OCI-LY1 (cell line): ENCODE data around the gene TCEAL7.
"Not testable (repeated sequence)": the region's sequence is repeated elsewhere in the genome, so short reads cannot be mapped to it uniquely, and the experiment has no call there.

Experiments
- H2AFZ ChIP-seq: fragments of 200-600 bp; sonication (generic), shearing (Covaris generic); 2 replicates; pipeline ENCODE4 v1.6.0; 2014; ENCODE audit warnings: antibody characterized with exemption, mild to moderate bottlenecking, low read length
- H3F3A ChIP-seq: fragments of 200-600 bp; sonication (generic), shearing (Covaris generic); 2 replicates; pipeline ENCODE4 v1.6.0; 2014; ENCODE audit warnings: mild to moderate bottlenecking, antibody characterized with exemption, low read length, moderate library complexity; ENCODE audit not compliant: insufficient read depth
- H3K27ac ChIP-seq: fragments of 200-600 bp; sonication (generic); 2 replicates; pipeline ENCODE4 v1.5.1; 2014; ENCODE audit warnings: low read length, mixed run types, mild to moderate bottlenecking, low read depth; ENCODE audit not compliant: poor library complexity, severe bottlenecking
- H3K27me3 ChIP-seq: fragments of 200-600 bp; sonication (generic); 2 replicates; pipeline ENCODE4 v1.6.0; 2014; ENCODE audit warnings: antibody characterized with exemption, mild to moderate bottlenecking, low read length, moderate library complexity; ENCODE audit not compliant: insufficient read depth
- H3K36me3 ChIP-seq: fragments of 200-600 bp; sonication (generic); 2 replicates; pipeline ENCODE4 v1.6.1; 2014; ENCODE audit warnings: mild to moderate bottlenecking, antibody characterized with exemption, low read length, moderate library complexity, mixed read lengths; ENCODE audit not compliant: insufficient read depth
- H3K4me1 ChIP-seq: fragments of 200-600 bp; sonication (generic); 2 replicates; pipeline ENCODE4 v1.5.1; 2014; ENCODE audit warnings: mild to moderate bottlenecking, low read length, moderate library complexity; ENCODE audit not compliant: insufficient read depth, severe bottlenecking
- H3K4me2 ChIP-seq: fragments of 200-600 bp; sonication (generic), shearing (Covaris generic); 2 replicates; pipeline ENCODE4 v1.6.1; 2014; ENCODE audit warnings: low read length
- H3K4me3 ChIP-seq: fragments of 200-600 bp; sonication (generic); 2 replicates; pipeline ENCODE4 v1.5.1; 2014; ENCODE audit warnings: low read length, low read depth, mild to moderate bottlenecking, mixed read lengths; ENCODE audit not compliant: poor library complexity, severe bottlenecking
- H3K79me2 ChIP-seq: fragments of 200-600 bp; shearing (Covaris generic); 2 replicates; pipeline ENCODE4 v1.6.1; 2016; ENCODE audit warnings: mixed run types, low read length, mixed read lengths; ENCODE audit not compliant: insufficient read depth
- H3K9ac ChIP-seq: fragments of 200-600 bp; sonication (generic), shearing (Covaris generic); 2 replicates; pipeline ENCODE4 v1.6.1; 2014; ENCODE audit warnings: mild to moderate bottlenecking, low read length, mixed read lengths
- H3K9me2 ChIP-seq: fragments of 200-600 bp; sonication (generic), shearing (Covaris generic); 2 replicates; pipeline ENCODE4 v1.6.1; 2014; ENCODE audit warnings: low read depth, mild to moderate bottlenecking, low read length, mixed read lengths
- H3K9me3 ChIP-seq: fragments of 200-600 bp; shearing (Covaris generic); 2 replicates; pipeline ENCODE4 v1.6.1; 2014; ENCODE audit warnings: low read length, mixed read lengths
- H4K20me1 ChIP-seq: fragments of 200-600 bp; sonication (generic), shearing (Covaris generic); 2 replicates; pipeline ENCODE4 v1.6.0; 2016; ENCODE audit warnings: mild to moderate bottlenecking, low read length; ENCODE audit not compliant: insufficient read depth
- EZH2 ChIP-seq: fragments of 200-600 bp; sonication (generic), shearing (Covaris generic); IDR thresholded peaks from 2 replicates; pipeline ENCODE4 v1.8.0; 2017; ENCODE audit warnings: borderline replicate concordance, mixed run types, mild to moderate bottlenecking, antibody characterized with exemption, low read length, moderate library complexity, mixed read lengths
- TF ChIP-seq, protein P1 (sequence below): fragments of 200-600 bp; sonication (generic), shearing (Covaris generic); IDR thresholded peaks from 2 replicates; pipeline ENCODE4 v1.5.1; 2017; ENCODE audit warnings: mild to moderate bottlenecking, antibody characterized with exemption, low read length, moderate library complexity, mixed read lengths

TCEAL7 gene

GRCh38 chrX:103329991-103330390, at the start of gene TCEAL7:
Gene TCEAL7 (plus strand): TSS chrX:103330239. CDS start chrX:103331404, 1,165 bp downstream.
- H3K79me2 ChIP-seq: no peaks in the 10 kb centered on the region
- H3K4me1 ChIP-seq: no peaks in the 10 kb centered on the region
- H3K36me3 ChIP-seq: no peaks in the 10 kb centered on the region
- no peak within 1 kb of the TSS for H3K4me3 ChIP-seq
- TF ChIP-seq, protein P1, sequence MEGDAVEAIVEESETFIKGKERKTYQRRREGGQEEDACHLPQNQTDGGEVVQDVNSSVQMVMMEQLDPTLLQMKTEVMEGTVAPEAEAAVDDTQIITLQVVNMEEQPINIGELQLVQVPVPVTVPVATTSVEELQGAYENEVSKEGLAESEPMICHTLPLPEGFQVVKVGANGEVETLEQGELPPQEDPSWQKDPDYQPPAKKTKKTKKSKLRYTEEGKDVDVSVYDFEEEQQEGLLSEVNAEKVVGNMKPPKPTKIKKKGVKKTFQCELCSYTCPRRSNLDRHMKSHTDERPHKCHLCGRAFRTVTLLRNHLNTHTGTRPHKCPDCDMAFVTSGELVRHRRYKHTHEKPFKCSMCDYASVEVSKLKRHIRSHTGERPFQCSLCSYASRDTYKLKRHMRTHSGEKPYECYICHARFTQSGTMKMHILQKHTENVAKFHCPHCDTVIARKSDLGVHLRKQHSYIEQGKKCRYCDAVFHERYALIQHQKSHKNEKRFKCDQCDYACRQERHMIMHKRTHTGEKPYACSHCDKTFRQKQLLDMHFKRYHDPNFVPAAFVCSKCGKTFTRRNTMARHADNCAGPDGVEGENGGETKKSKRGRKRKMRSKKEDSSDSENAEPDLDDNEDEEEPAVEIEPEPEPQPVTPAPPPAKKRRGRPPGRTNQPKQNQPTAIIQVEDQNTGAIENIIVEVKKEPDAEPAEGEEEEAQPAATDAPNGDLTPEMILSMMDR: no peak
- TF ChIP-seq EZH2: no peak
- H3F3A ChIP-seq: no peaks in the 10 kb centered on the region
- no peaks in the 10 kb centered on the region for H3K9me3 ChIP-seq
- no peak within 1 kb of the TSS for H3K4me2 ChIP-seq
- H3K27me3 ChIP-seq: no peaks in the 10 kb centered on the region
- no peak within 1 kb of the TSS for H3K9ac ChIP-seq
- H3K9me2 ChIP-seq: no peaks in the 10 kb centered on the region
- H4K20me1 ChIP-seq: no peaks in the 10 kb centered on the region
- H3K27ac ChIP-seq: no peak within 1 kb of the TSS
- H2AFZ ChIP-seq: no peak within 1 kb of the TSS

GRCh38 chrX:103293118-103293517, 36.9 kb upstream of the TCEAL7 start:
- no peak for TF ChIP-seq EZH2
- TF ChIP-seq, protein P1: no peak
- H3K9ac ChIP-seq: no peak overlapping the region
- no peaks in the 10 kb centered on the region for H3K79me2 ChIP-seq
- H3K4me1 ChIP-seq: no peaks in the 10 kb centered on the region
- no peak overlapping the region for H2AFZ ChIP-seq
- H3K4me2 ChIP-seq: no peak overlapping the region
- no peak overlapping the region for H3K27ac ChIP-seq
- H3K9me3 ChIP-seq: no peaks in the 10 kb centered on the region
- no peak overlapping the region for H3K4me3 ChIP-seq
- H3K9me2 ChIP-seq: no peaks in the 10 kb centered on the region
- no peaks in the 10 kb centered on the region for H3K36me3 ChIP-seq
- no peaks in the 10 kb centered on the region for H3F3A ChIP-seq
- H4K20me1 ChIP-seq: no peaks in the 10 kb centered on the region
- no peaks in the 10 kb centered on the region for H3K27me3 ChIP-seq

DNA sequence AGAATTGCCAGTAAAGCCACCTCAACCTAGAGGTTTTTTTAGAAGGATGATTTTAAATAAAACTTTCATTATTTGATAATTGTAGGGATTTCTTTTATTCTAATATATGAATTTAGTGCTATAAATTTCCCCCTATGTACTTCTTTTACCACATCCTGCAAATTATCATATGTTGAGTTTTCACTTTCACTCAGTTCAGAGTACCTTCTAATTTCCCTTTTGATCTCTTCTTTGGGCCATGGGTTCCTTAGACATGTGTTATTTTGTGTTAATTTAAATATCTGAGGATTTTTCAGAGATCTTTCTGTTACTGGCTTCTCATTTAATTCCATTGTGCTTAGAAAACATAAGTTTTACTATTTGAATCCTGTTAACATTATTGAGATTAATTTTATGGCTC, 25.3 kb upstream of the TCEAL7 start:
- TF ChIP-seq, protein P1: no peak
- TF ChIP-seq EZH2: no peak
- no peaks in the 10 kb centered on the region for H4K20me1 ChIP-seq

DNA sequence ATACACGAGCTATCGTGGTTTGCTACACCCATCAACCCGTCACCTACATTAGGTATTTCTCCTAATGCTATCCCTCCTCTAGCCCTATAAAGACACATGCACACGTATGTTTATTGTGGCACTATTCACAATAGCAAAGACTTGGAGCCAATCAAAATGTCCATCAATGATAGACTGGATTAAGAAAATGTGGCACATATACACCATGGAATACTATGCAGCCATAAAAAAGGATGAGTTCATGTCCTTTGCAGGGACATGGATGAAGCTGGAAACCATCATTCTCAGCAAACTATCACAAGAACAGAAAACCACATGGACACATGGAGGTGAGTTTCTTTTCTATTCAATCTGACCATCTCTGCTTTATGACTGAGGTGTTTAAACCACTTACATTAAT, 24.4 kb upstream of the TCEAL7 start:
- not testable (repeated sequence) for H3K36me3 ChIP-seq, H3K9me3 ChIP-seq, H3K4me1 ChIP-seq, H3K4me2 ChIP-seq, H3K27ac ChIP-seq, H3F3A ChIP-seq, H2AFZ ChIP-seq, H3K9me2 ChIP-seq, H4K20me1 ChIP-seq, H3K79me2 ChIP-seq, H3K27me3 ChIP-seq, H3K4me3 ChIP-seq, H3K9ac ChIP-seq

More for the DNA sequence above, 25.3 kb upstream of the TCEAL7 start:
- H3K27ac ChIP-seq: no peak overlapping the region
- H3K79me2 ChIP-seq: no peaks in the 10 kb centered on the region
- no peaks in the 10 kb centered on the region for H3K9me3 ChIP-seq
- H3K4me1 ChIP-seq: no peaks in the 10 kb centered on the region
- H3K9ac ChIP-seq: no peak overlapping the region
- H3K9me2 ChIP-seq: no peaks in the 10 kb centered on the region
- no peak overlapping the region for H3K4me3 ChIP-seq
- no peaks in the 10 kb centered on the region for H3F3A ChIP-seq
- H3K36me3 ChIP-seq: no peaks in the 10 kb centered on the region
- H3K4me2 ChIP-seq: no peak overlapping the region
- H3K27me3 ChIP-seq: no peaks in the 10 kb centered on the region
- no peak overlapping the region for H2AFZ ChIP-seq
